GM12892 (cell line): ENCODE data around the gene PPP2R2C.

ENCODE experiments used
- DNase-seq: peaks from one replicate; pipeline ENCODE4 v3.0.0; 2011; ENCODE audit not compliant: insufficient read length
- FAIRE-seq: peaks from 2 replicates; lab custom pipeline; 2011; peaks lifted over from hg19 to GRCh38; lab: Jason Lieb, UNC
- POLR2A ChIP-seq: IDR thresholded peaks from 2 replicates; pipeline ENCODE4 v1.6.1; 2011; ENCODE audit warnings: low read depth, low read length, control low read depth
- POLR2AphosphoS5 ChIP-seq: IDR thresholded peaks from 2 replicates; pipeline ENCODE4 v1.6.1; 2011; ENCODE audit warnings: low read depth, low read length, control low read depth
- TAF1 ChIP-seq: IDR thresholded peaks from 2 replicates; pipeline ENCODE4 v1.6.1; 2011; ENCODE audit warnings: low read depth, mild to moderate bottlenecking, control low read depth, low read length, borderline replicate concordance

PPP2R2C gene

GRCh38 chr4:6502747-6503465 is 30.5 kb upstream of the PPP2R2C start:
- TF ChIP-seq TAF1 (no peak), POLR2A (no peak), POLR2AphosphoS5 (no peak)
- DNase-seq = no peak
- FAIRE-seq = no peak

DNA sequence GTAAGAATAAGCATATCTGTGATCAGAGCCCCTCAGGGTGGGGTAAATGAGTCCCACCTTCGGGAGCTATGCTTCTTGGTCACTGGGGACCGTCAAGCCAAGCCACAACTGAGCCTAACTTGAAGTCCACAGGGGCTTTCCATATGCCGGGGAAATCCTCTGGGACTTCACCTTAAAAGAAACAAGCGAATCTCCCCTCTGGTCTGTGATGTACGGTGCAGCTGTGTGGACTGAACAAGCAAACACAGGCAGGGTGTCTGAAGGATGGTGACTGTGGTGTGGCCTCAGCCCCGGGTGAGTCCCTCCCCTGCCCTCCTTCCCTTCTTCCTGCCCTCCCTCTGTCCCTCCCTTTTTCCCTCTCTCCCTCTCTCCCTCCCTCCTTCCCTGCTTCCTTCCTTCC is 29.7 kb upstream of the PPP2R2C start:
- TF ChIP-seq POLR2AphosphoS5 (no peak), TAF1 (no peak), POLR2A (no peak)

GRCh38 chr4:6501171-6501570 is 28.8 kb upstream of the PPP2R2C start:
- DNase-seq = no peak
- no peak for FAIRE-seq

More for the DNA sequence above, 29.7 kb upstream of the PPP2R2C start:
- no peak for DNase-seq
- FAIRE-seq = no peak

GRCh38 chr4:6500481-6501140 is 28.2 kb upstream of the PPP2R2C start:
- TF ChIP-seq TAF1 (no peak), POLR2A (no peak), POLR2AphosphoS5 (no peak)
- no peak for DNase-seq
- FAIRE-seq = no peak

More at GRCh38 chr4:6501171-6501570, 28.8 kb upstream of the PPP2R2C start:
- TF ChIP-seq TAF1 (no peak), POLR2A (no peak)

- DNase-seq (no peak), FAIRE-seq (no peak)
Measured at GRCh38 chr4:6499238-6499600, 26.8 kb upstream of the PPP2R2C start.

DNA sequence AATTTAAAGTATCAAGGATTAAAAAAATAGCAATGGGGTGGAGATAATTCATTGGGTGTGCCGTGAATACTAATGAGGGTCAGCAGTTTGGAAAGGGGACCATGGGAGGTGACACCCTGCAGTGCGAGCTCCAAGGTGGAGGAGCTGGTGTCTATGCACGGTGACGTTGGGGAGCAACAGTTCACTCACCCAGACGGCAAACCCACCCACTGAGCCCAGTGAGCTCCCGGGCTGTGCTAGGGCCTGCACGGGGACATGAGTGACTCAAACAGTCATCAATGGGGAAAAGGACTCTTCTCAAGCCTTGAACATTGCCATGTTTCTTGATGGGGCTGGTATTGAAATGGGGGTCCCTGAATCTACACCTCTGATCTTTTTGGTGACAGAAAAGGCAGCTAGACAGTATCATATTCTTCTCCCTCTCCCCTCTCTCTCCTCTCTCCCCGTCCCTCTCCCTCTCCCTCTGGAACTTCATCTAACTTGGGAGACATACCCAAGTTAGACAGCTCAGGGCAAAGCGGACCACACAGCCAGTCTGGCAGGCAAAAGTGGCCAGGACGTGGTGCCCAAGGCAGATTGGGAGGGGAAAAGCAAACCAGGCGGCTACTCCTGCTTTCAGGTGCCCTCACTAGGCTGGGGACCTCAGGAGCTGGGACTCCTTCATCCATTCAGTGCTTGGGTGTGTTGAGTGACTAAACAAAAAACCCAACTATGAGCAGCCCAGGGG is 26.3 kb upstream of the PPP2R2C start:
- FAIRE-seq = no peak
- no peak for DNase-seq
- TF ChIP-seq TAF1 (no peak), POLR2AphosphoS5 (no peak), POLR2A (no peak)

More at GRCh38 chr4:6499238-6499600, 26.8 kb upstream of the PPP2R2C start:
- TF ChIP-seq TAF1 = no peak
- no peak for TF ChIP-seq POLR2A
- TF ChIP-seq POLR2AphosphoS5 = no peak

DNA sequence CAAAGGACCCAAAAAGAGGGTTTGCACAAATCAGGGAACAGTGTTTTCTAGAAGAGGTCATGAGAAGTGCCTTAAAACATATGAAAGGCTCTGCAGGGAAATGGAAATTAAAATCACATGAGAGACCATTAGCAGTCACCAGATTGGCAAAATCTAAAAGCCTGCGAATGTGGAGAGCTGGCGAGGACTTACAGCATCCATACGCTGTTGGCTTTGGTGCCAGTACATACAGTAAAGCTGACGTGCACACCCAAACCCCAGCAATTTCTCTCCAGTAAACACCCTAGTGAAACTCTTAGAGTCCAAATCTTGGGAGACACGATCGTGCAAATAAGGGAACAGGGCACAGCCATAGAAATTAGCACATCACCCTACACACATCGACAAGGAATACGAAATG is 25.4 kb upstream of the PPP2R2C start:
- TF ChIP-seq POLR2A (no peak), POLR2AphosphoS5 (no peak), TAF1 (no peak)
- FAIRE-seq (no peak), DNase-seq (no peak)

- TF ChIP-seq TAF1 (no peak), POLR2A (no peak), POLR2AphosphoS5 (no peak)
- FAIRE-seq (no peak), DNase-seq (no peak)
Measured at GRCh38 chr4:6495736-6496135, 23.3 kb upstream of the PPP2R2C start.

DNA sequence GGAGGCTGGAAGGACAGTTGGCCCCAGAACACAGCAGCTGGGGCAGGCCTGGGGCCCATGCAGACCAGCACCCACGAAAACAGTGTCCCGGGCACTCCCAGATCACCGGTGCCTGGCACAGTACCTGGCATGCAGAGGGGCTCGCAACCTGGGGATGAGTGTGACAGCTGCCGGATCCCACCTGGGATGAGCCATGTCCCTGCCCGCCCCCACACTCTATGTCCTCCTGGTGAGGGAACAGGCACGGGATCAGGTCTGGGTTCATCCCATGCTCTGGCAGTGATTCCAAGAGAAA is 22.8 kb upstream of the PPP2R2C start:
- DNase-seq = no peak

GRCh38 chr4:6494431-6495295 is 22.2 kb upstream of the PPP2R2C start:
- no peak for TF ChIP-seq POLR2A
- TF ChIP-seq TAF1 = no peak
- FAIRE-seq (no peak), DNase-seq (no peak)

More for the DNA sequence above, 22.8 kb upstream of the PPP2R2C start:
- no peak for FAIRE-seq
- TF ChIP-seq POLR2A = no peak
- no peak for TF ChIP-seq TAF1
- TF ChIP-seq POLR2AphosphoS5 = no peak

GRCh38 chr4:6493658-6494304 is 21.4 kb upstream of the PPP2R2C start:
- FAIRE-seq (no peak), DNase-seq (no peak)
- no peak for TF ChIP-seq POLR2AphosphoS5
